Epithelial cell of prostate (primary cell): ENCODE results near the gene CYP4F8.
"Not testable (repeated sequence)": the region's sequence is repeated elsewhere in the genome, so short reads cannot be mapped to it uniquely, and the experiment has no call there.

Experiments used
- DNase-seq: peaks from one replicate; pipeline ENCODE4 v3.0.0-alpha.2; 2011; ENCODE audit warnings: low read depth, low spot score
- H3K27ac ChIP-seq: fragments of 450-650 bp; 2 replicates; pipeline ENCODE4 v1.5.1; 2017; ENCODE audit warnings: mild to moderate bottlenecking

The CYP4F8 gene

DNA sequence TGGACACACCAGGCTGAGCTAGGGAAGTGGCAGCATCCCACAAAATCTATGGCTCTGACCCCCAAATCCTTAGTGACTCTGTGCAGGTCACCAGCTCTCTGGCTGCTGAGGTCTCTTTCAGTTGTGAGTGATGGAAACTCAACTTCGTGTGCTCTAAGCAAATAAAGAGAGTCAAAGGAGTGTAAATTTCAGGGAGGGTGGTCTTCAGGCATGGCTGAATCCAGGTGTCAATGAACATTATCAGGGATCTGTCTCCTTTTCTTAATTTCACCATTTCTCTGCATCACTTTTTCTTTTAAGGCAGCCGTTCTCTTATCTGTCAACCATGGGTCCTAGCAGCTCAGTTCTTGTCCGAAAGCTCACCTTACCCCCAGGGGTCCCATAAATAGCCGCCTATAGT lies 64.1 kb downstream of the CYP4F8 start:
- no peak for DNase-seq

DNA sequence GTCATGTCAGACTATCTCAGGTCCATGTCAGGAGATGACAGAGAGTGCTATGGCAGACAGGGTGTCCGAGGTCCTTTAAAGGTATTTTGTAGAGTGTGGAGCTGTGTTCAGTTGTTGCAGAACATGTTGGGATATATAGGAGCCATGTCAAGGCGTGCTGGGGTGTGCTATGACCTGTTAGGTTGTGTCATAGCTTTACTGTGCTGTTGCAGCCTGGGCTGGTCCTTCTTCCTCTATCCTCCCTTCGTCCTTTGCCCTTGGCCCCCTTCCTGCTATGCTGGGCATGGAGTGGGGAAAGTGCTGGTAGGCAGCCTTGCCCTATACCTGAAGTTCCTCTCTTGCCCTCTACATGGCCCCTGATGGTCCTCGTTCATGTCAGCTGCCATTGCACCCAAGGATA lies 64.8 kb downstream of the CYP4F8 start:
- H3K27ac ChIP-seq, DNase-seq: not testable (repeated sequence)

More for the DNA sequence above, 64.1 kb downstream of the CYP4F8 start:
- no peak overlapping the region for H3K27ac ChIP-seq
